Neural progenitor cell (in vitro differentiated cells): Measurements from ENCODE around the gene ABCG5.

ENCODE experiments used
- EZH2 ChIP-seq: fragments of 200-600 bp; sonication (generic); IDR thresholded peaks from 2 replicates; pipeline ENCODE4 v1.6.1; 2017; ENCODE audit warnings: antibody characterized with exemption, mild to moderate bottlenecking, moderate library complexity
- TF ChIP-seq, protein P1 (sequence below): fragments of 200-600 bp; sonication (generic); IDR thresholded peaks from 2 replicates; pipeline ENCODE4 v1.5.1; 2017; ENCODE audit warnings: antibody characterized with exemption, mild to moderate bottlenecking

DNA sequence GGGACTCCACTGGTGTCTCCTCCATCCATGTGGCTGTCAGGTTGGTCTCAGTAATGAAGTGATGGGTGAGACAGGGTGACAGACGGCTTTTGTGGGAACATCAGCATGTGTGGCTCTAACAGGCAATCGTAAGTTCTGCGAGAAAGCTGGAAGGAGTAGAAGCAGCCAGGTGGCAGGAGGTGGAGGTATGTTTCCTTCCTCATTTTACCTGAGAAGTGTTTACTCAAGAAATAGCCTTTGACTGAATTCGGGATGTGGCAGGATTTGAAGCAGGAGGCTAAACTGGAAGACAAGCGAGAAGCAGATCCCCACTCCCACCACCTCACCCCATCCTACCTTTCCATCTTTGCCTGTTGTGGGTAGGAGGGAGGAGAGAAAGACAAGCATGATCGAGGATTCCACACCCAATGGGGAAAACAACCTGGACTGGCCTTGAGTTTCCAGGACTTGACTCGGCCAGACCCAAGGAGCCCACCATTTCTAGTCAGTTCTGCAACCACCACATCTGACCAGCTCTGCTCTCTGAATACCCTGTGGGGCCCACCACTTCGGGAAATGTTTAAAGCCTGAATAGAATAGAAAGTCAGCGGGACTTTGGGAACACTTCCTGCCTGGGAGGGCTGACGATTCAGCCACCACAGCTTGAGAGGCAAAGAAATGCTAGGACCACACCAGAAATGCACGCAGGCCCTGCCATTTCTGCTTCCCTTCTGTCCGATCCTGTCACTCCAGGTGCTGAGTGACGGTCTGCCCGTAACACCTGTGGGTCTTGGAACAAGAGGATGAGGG lies 1.3 kb upstream of the ABCG5 start:
- TF ChIP-seq, protein P1, sequence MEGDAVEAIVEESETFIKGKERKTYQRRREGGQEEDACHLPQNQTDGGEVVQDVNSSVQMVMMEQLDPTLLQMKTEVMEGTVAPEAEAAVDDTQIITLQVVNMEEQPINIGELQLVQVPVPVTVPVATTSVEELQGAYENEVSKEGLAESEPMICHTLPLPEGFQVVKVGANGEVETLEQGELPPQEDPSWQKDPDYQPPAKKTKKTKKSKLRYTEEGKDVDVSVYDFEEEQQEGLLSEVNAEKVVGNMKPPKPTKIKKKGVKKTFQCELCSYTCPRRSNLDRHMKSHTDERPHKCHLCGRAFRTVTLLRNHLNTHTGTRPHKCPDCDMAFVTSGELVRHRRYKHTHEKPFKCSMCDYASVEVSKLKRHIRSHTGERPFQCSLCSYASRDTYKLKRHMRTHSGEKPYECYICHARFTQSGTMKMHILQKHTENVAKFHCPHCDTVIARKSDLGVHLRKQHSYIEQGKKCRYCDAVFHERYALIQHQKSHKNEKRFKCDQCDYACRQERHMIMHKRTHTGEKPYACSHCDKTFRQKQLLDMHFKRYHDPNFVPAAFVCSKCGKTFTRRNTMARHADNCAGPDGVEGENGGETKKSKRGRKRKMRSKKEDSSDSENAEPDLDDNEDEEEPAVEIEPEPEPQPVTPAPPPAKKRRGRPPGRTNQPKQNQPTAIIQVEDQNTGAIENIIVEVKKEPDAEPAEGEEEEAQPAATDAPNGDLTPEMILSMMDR, result no peak
- no peak for TF ChIP-seq EZH2
